GM23338 (cell line): ENCODE measurements around the gene GRIN1. TPM values are rescaled to one million over a fixed set of nuclear protein-coding genes. Genes with fewer than 3 reads are reported as not detected.

Source experiments
- ATAC-seq: fragments of 200-7000 bp; cut with Tn5 transposase; 3 replicates; pipeline ENCODE4 v1.9.1; 2020
- DNase-seq: peaks from one replicate; pipeline ENCODE4 v3.0.0-alpha.2; 2015; ENCODE audit warnings: low spot score
- H2AFZ ChIP-seq: fragments of 200-600 bp; sonication (generic); 2 replicates; pipeline ENCODE4 v1.8.0; 2016; ENCODE audit warnings: antibody characterized with exemption, mild to moderate bottlenecking, moderate library complexity
- H3F3A ChIP-seq: fragments of 200-600 bp; sonication (generic); replicated peaks from 2 replicates; pipeline ENCODE4 v1.8.0; 2017; ENCODE audit warnings: antibody characterized with exemption, mixed run types, low read depth
- H3K27ac ChIP-seq: fragments of 200-600 bp; sonication (generic); 2 replicates; pipeline ENCODE4 v1.6.1; 2016; ENCODE audit warnings: low read depth
- H3K27me3 ChIP-seq: fragments of 200-600 bp; sonication (generic); 2 replicates; pipeline ENCODE4 v1.8.0; 2016; ENCODE audit warnings: mild to moderate bottlenecking, mixed run types, moderate library complexity; ENCODE audit not compliant: insufficient read depth
- H3K36me3 ChIP-seq: fragments of 200-600 bp; sonication (generic); 2 replicates; pipeline ENCODE4 v1.8.0; 2016; ENCODE audit warnings: mild to moderate bottlenecking; ENCODE audit not compliant: insufficient read depth
- H3K4me1 ChIP-seq: fragments of 200-600 bp; sonication (generic); 2 replicates; pipeline ENCODE4 v1.8.0; 2016; ENCODE audit warnings: mild to moderate bottlenecking, moderate library complexity; ENCODE audit not compliant: insufficient read depth
- H3K4me2 ChIP-seq: fragments of 200-600 bp; sonication (generic); 2 replicates; pipeline ENCODE4 v1.7.1; 2017; ENCODE audit warnings: mixed run types
- H3K4me3 ChIP-seq: fragments of 200-600 bp; sonication (generic); 2 replicates; pipeline ENCODE4 v1.6.1; 2016; ENCODE audit warnings: mixed run types
- H3K79me2 ChIP-seq: fragments of 200-600 bp; sonication (generic); replicated peaks from 2 replicates; pipeline ENCODE4 v1.8.0; 2017; ENCODE audit warnings: mild to moderate bottlenecking; ENCODE audit not compliant: insufficient read depth
- H3K9me2 ChIP-seq: fragments of 200-600 bp; sonication (generic); 2 replicates; pipeline ENCODE4 v1.8.0; 2017; ENCODE audit not compliant: insufficient read depth
- H4K20me1 ChIP-seq: fragments of 200-600 bp; sonication (generic); replicated peaks from 2 replicates; pipeline ENCODE4 v1.8.0; 2017; ENCODE audit warnings: mild to moderate bottlenecking; ENCODE audit not compliant: insufficient read depth
- H3K27ac Mint-ChIP-seq: 2 replicates; pipeline ENCODE4 v1.8.0; 2020; ENCODE audit warnings: inconsistent platforms, mild to moderate bottlenecking, moderate library complexity, mixed read lengths
- H3K27me3 Mint-ChIP-seq: 3 replicates; pipeline ENCODE4 v1.8.0; 2022; ENCODE audit warnings: low read depth, mild to moderate bottlenecking, moderate library complexity, mixed read lengths, inconsistent platforms; ENCODE audit not compliant: insufficient read depth, poor library complexity
- H3K36me3 Mint-ChIP-seq: 3 replicates; pipeline ENCODE4 v1.8.0; 2021; ENCODE audit warnings: low read depth, mild to moderate bottlenecking, inconsistent platforms, moderate library complexity, mixed read lengths
- H3K4me1 Mint-ChIP-seq: 3 replicates; pipeline ENCODE4 v1.8.0; 2020; ENCODE audit warnings: mild to moderate bottlenecking, inconsistent platforms, mixed read lengths
- H3K4me3 Mint-ChIP-seq: 3 replicates; pipeline ENCODE4 v1.8.0; 2021; ENCODE audit warnings: moderate library complexity, mild to moderate bottlenecking, inconsistent platforms, mixed read lengths
- H3K9me3 Mint-ChIP-seq: 3 replicates; pipeline ENCODE4 v1.8.0; 2020; ENCODE audit warnings: moderate library complexity, mild to moderate bottlenecking, inconsistent platforms, mixed read lengths
- CREB1 ChIP-seq: fragments of 250-450 bp; sonication (Bioruptor Pico); IDR thresholded peaks from 2 replicates; pipeline ENCODE4 v1.5.0; 2020; ENCODE audit warnings: low read depth, mild to moderate bottlenecking, moderate library complexity
- CTCF ChIP-seq, 2 experiments: fragments of 200-600 bp in 1 of 2; sonication (generic) in 1 of 2; conservative IDR thresholded peaks; 2 replicates each; pipeline versions ENCODE4 v1.5.1 to v1.6.1; 2016 to 2017; ENCODE audit warnings: antibody characterized with exemption in 2 of 2, low read depth in 2 of 2, mild to moderate bottlenecking in 2 of 2, moderate library complexity in 1 of 2
- EZH2 ChIP-seq: fragments of 200-600 bp; sonication (generic); IDR thresholded peaks from one replicate; pipeline ENCODE4 v1.8.0; 2017; ENCODE audit warnings: antibody characterized with exemption, mild to moderate bottlenecking, low read depth; ENCODE audit not compliant: unreplicated experiment
- EZH2phosphoT487 ChIP-seq: fragments of 200-600 bp; sonication (generic); IDR thresholded peaks from one replicate; pipeline ENCODE4 v1.8.1; 2018; ENCODE audit warnings: antibody characterized with exemption; ENCODE audit not compliant: unreplicated experiment
- JUNB ChIP-seq: IDR thresholded peaks from one replicate; pipeline ENCODE4 v1.6.1; 2016; ENCODE audit warnings: antibody characterized with exemption; ENCODE audit not compliant: unreplicated experiment
- NANOG ChIP-seq: IDR thresholded peaks from 2 replicates; pipeline ENCODE4 v1.6.1; 2016; ENCODE audit warnings: antibody characterized with exemption, borderline replicate concordance
- POLR2AphosphoS5 ChIP-seq: IDR thresholded peaks from 2 replicates; pipeline ENCODE4 v1.6.1; 2016; ENCODE audit warnings: antibody characterized with exemption, low read depth
- ZNF114 ChIP-seq: fragments of 250-450 bp; sonication (Bioruptor Pico); IDR thresholded peaks from 2 replicates; pipeline ENCODE4 v1.5.0; 2020; ENCODE audit warnings: mild to moderate bottlenecking, moderate library complexity
- ZNF462 ChIP-seq: fragments of 250-450 bp; sonication (Bioruptor Pico); IDR thresholded peaks from 2 replicates; pipeline ENCODE4 v1.5.0; 2020; ENCODE audit warnings: mild to moderate bottlenecking, moderate library complexity
- polyA plus RNA-seq: library from polyadenylated mRNA; unstranded; fragments of >200 nt; fragmentation: Nextera tagmentation; extraction: Ambion mirVana; gene quantifications from 2 replicates; pipeline ENCODE4 v1.2.1, GENCODE V29; 2016
- total RNA-seq: library from RNA; depleted of rRNA; stranded (reverse); fragments of >200 nt; shearing (Covaris generic); gene quantifications from 2 replicates; pipeline ENCODE4 v1.2.3, GENCODE V29; 2014
- TF ChIP-seq, protein P1 (sequence below): IDR thresholded peaks from 2 replicates; pipeline ENCODE4 v1.6.1; 2016; ENCODE audit warnings: antibody characterized with exemption

Gene GRIN1
- total and polyA plus RNA-seq, 2 experiments from 2014 or later = 2.7 to 5.5 TPM

DNA sequence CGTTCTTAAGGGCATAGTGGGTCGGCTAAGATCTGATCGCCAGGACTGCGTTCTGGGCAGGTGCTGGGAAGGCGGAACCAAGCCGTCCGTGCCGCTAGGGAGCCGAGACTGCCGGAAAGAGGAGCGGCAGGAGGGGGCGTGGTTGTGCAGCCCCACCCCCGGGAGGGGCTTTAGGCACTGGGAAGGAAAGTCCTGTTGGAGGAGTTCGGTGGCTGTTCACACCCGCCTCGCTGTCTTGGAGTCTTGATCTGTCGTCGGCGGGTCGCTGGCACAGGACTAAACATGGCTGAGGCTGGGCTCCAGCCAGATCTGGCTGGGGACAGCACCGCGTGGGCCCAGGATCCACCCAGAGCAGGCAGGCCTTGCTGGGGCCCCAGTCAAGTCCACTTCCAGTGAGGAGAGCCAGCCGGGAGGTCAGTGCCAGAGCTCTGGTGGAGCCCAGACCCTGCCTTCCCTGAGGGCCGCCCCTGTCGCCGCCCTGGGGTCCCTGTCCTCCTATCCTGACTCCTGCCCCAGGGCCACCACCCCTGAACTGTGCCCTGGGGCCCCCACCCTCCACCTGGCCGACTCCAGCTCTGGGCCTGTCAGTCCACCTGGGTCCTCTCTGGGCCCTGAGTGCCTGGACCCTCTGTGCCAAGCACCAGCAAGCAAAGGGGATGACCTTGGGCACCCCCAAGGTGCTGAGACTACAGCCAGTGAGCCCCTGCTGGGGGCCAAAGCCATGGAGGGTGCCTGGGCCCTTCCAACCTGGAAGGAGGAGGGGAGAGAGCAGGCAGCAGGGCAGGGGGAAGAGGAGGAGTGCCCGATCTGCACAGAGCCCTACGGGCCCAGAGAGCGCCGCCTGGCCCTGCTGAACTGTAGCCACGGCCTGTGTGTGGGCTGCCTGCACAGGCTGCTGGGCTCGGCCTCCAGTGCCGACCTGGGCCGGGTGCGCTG is 78.6 kb downstream of the GRIN1 start:
- Mint-ChIP-seq H3K36me3 (no peaks in the 10 kb centered on the region; the same call in 1 of the 3 replicates), H3K4me1 (peaks cover 7% of the 10 kb centered on the region; the same call in 2 of the 3 replicates), H3K27me3 (no peaks in the 10 kb centered on the region), H3K27ac (no peak overlapping the region), H3K9me3 (no peaks in the 10 kb centered on the region), H3K4me3 (peak overlapping the region; percentile 39; the same call in 1 of the 3 replicates)
- peak; percentile 66 for ATAC-seq
- no peaks in the 10 kb centered on the region for H3K9me2 ChIP-seq
- H3F3A ChIP-seq = 0 out of 2 replicates have a peak, but pooled peaks cover 3% of the 10 kb centered on the region
- H3K27me3 ChIP-seq = peaks cover 3% of the 10 kb centered on the region; the same call in 1 of the 2 replicates
- 0 out of 2 replicates have a peak, but pooled peaks cover 3% of the 10 kb centered on the region for H3K4me1 ChIP-seq
- H3K4me3 ChIP-seq = no peak overlapping the region
- H2AFZ ChIP-seq = no peak overlapping the region
- H3K4me2 ChIP-seq = 0 out of 2 replicates have a peak overlapping the region, but pooled peaks have one; percentile 38
- no peaks in the 10 kb centered on the region for H3K79me2 ChIP-seq
- H3K36me3 ChIP-seq = no peaks in the 10 kb centered on the region
- H3K27ac ChIP-seq = 0 out of 2 replicates have a peak overlapping the region, but pooled peaks have one; percentile 32
- TF ChIP-seq EZH2phosphoT487 = no peak
- peak; percentile 30; the same call in 1 of the 2 replicates for TF ChIP-seq POLR2AphosphoS5
- H4K20me1 ChIP-seq = no peaks in the 10 kb centered on the region; the same call in 1 of the 2 replicates
- DNase-seq = peak; percentile 89

DNA sequence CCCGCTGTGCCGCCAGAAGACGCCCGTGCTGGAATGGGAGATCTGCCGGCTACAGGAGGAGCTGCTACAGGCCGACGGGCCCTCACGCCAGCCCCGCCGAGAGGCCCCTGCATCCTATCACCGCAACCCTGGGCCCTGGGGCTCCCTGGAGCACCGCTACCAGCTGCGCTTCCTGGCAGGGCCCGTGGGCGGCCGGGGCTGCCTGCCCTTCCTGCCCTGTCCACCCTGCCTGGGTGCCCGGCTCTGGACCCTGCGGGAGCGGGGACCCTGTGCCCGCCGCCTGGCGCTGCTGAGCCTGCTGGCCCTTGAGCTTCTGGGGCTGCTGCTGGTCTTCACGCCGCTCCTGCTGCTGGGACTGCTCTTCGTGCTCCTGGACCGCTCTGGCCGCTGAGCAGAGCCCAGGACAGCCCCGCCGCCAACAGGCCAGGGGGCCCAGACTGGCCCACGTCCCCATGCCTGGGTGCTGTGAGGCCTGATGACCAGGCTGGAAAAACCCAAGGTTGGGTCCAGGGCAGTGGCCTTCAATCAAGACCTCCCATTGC is 79.3 kb downstream of the GRIN1 start:
- Mint-ChIP-seq H3K36me3 (no peaks in the 10 kb centered on the region; the same call in 2 of the 3 replicates), H3K4me1 (peaks cover 7% of the 10 kb centered on the region; the same call in 2 of the 3 replicates), H3K27me3 (no peaks in the 10 kb centered on the region), H3K9me3 (no peaks in the 10 kb centered on the region), H3K27ac (no peak overlapping the region; the same call in 1 of the 2 replicates), H3K4me3 (no peak overlapping the region)
- H3K36me3 ChIP-seq = no peaks in the 10 kb centered on the region
- H3F3A ChIP-seq = 0 out of 2 replicates have a peak, but pooled peaks cover 3% of the 10 kb centered on the region
- no peaks in the 10 kb centered on the region for H3K79me2 ChIP-seq
- H3K4me1 ChIP-seq = peaks cover 3% of the 10 kb centered on the region; the same call in 1 of the 2 replicates
- H3K9me2 ChIP-seq = no peaks in the 10 kb centered on the region
- H3K4me2 ChIP-seq = no peak overlapping the region
- no peak overlapping the region for H3K4me3 ChIP-seq
- H4K20me1 ChIP-seq = no peaks in the 10 kb centered on the region; the same call in 1 of the 2 replicates
- H2AFZ ChIP-seq = no peak overlapping the region
- H3K27ac ChIP-seq = no peak overlapping the region
- DNase-seq (no peak), ATAC-seq (no peak)
- H3K27me3 ChIP-seq = peaks cover 9% of the 10 kb centered on the region; the same call in 1 of the 2 replicates
- TF ChIP-seq, protein P1, sequence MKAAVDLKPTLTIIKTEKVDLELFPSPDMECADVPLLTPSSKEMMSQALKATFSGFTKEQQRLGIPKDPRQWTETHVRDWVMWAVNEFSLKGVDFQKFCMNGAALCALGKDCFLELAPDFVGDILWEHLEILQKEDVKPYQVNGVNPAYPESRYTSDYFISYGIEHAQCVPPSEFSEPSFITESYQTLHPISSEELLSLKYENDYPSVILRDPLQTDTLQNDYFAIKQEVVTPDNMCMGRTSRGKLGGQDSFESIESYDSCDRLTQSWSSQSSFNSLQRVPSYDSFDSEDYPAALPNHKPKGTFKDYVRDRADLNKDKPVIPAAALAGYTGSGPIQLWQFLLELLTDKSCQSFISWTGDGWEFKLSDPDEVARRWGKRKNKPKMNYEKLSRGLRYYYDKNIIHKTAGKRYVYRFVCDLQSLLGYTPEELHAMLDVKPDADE = no peak
- TF ChIP-seq JUNB = no peak
- TF ChIP-seq CREB1 (CRISPR knock-in tag) = no peak
- no peak for TF ChIP-seq ZNF114 (CRISPR knock-in tag)
- TF ChIP-seq CTCF (conservative IDR thresholded peaks at IDR 0.05; ENCODE audit: low read depth in 2 of 2) = no peak
- TF ChIP-seq EZH2phosphoT487 = no peak
- no peak for TF ChIP-seq EZH2
- TF ChIP-seq NANOG = no peak
- TF ChIP-seq ZNF462 (CRISPR knock-in tag) = no peak
